Panc1 (cell line): ENCODE data around the gene CDCA7. TPM values are rescaled to one million over a fixed set of nuclear protein-coding genes. Genes with fewer than 3 reads are reported as not detected.

Experiments
- ATAC-seq: fragments of 200-7000 bp; cut with Tn5 transposase; 2 replicates; pipeline ENCODE4 v1.9.1; 2020; ENCODE audit warnings: mild to moderate bottlenecking, moderate library complexity
- BruUV-seq: library from RNA; stranded (reverse); fragments of 400-500 nt; replicated peaks from 2 replicates; lab custom pipeline; 2021; lab: Mats Ljungman, UMichigan
- CTCF ChIA-PET: fragments of 300-600 bp; sonication (Branson Sonifier 250); formaldehyde crosslinking; loops from one replicate; lab custom pipeline; 2022; ENCODE audit warnings: antibody characterized with exemption; lab: Charles Lee
- POLR2A ChIA-PET: fragments of 300-600 bp; sonication (Branson Sonifier 250); formaldehyde crosslinking; loops from one replicate; lab custom pipeline; 2022; ENCODE audit warnings: antibody characterized with exemption; lab: Charles Lee
- DNase-seq: peaks from one replicate; pipeline ENCODE4 v3.0.0-alpha.2; 2010; ENCODE audit warnings: low read depth, low spot score
- H3K27ac ChIP-seq: 2 replicates; pipeline ENCODE4 v1.5.1; 2011; ENCODE audit warnings: mild to moderate bottlenecking, low read length, inconsistent platforms
- H3K27me3 ChIP-seq: fragments of 200-500 bp; sonication (Bioruptor generic); 2 replicates; pipeline ENCODE4 v1.6.0; 2014; ENCODE audit warnings: low read length, inconsistent platforms; ENCODE audit not compliant: control insufficient read depth, insufficient read depth
- H3K36me3 ChIP-seq: fragments of 200-500 bp; sonication (Bioruptor generic); 2 replicates; pipeline ENCODE4 v1.5.1; 2014; ENCODE audit warnings: inconsistent platforms, mild to moderate bottlenecking, low read length, moderate library complexity; ENCODE audit not compliant: control insufficient read depth, insufficient read depth
- H3K4me1 ChIP-seq: 2 replicates; pipeline ENCODE4 v1.5.1; 2011; ENCODE audit warnings: inconsistent platforms, mild to moderate bottlenecking, low read length, moderate library complexity; ENCODE audit not compliant: control insufficient read depth, insufficient read depth
- H3K4me3 ChIP-seq, 2 experiments: 2 replicates each; pipeline ENCODE4 v1.5.1; 2011 to 2012; ENCODE audit warnings: low read depth in 2 of 2, low read length in 2 of 2, mild to moderate bottlenecking in 2 of 2, inconsistent platforms in 1 of 2, moderate library complexity in 1 of 2
- H3K9me3 ChIP-seq: fragments of 200-500 bp; sonication (Bioruptor generic); 2 replicates; pipeline ENCODE4 v1.5.1; 2014; ENCODE audit warnings: low read depth, mild to moderate bottlenecking, inconsistent platforms, low read length, moderate library complexity; ENCODE audit not compliant: control insufficient read depth, insufficient read depth
- CTCF ChIP-seq: fragments of 450-650 bp; IDR thresholded peaks from 2 replicates; pipeline ENCODE4 v1.5.1; 2017; ENCODE audit warnings: mild to moderate bottlenecking
- POLR2AphosphoS5 ChIP-seq: IDR thresholded peaks from 2 replicates; pipeline ENCODE4 v1.6.1; 2012; ENCODE audit warnings: mild to moderate bottlenecking, low read depth, low read length, moderate library complexity
- REST ChIP-seq, 2 experiments: IDR thresholded peaks; 2 replicates each; pipeline ENCODE4 v1.6.1; 2011 to 2012; ENCODE audit warnings: low read depth in 2 of 2, control low read depth in 1 of 2, low read length in 1 of 2, mild to moderate bottlenecking in 1 of 2, moderate library complexity in 1 of 2; ENCODE audit not compliant: insufficient read depth in 1 of 2
- SIN3A ChIP-seq: IDR thresholded peaks from 2 replicates; pipeline ENCODE4 v1.6.1; 2012; ENCODE audit warnings: low read depth, mild to moderate bottlenecking, low read length, moderate library complexity, borderline replicate concordance; ENCODE audit not compliant: insufficient read depth
- TCF7L2 ChIP-seq: IDR thresholded peaks from 2 replicates; pipeline ENCODE4 v1.6.1; 2011; ENCODE audit warnings: mild to moderate bottlenecking, low read depth, low read length, inconsistent platforms
- in situ Hi-C: cut with HindIII; loops from 2 replicates; pipeline ENCODE4 v1.10.0; 2016; ENCODE audit warnings: low sequenced_read_pairs, low pct_unique_long_range_greater_than_20kb
- intact Hi-C: fragments of 100-400 bp; cut with micrococcal nuclease; formaldehyde crosslinking; loops from one replicate; pipeline ENCODE4 v1.10.0; 2022; ENCODE audit not compliant: unreplicated experiment
- total RNA-seq: library from RNA; stranded (reverse); gene quantifications from one replicate; pipeline ENCODE4 v1.2.1, GENCODE V29; 2021; ENCODE audit not compliant: unreplicated experiment

CDCA7 gene
- total RNA-seq, 1 experiment from 2014 or later: 60.5 TPM

GRCh38 chr2:173323371-173323770 is 31.3 kb upstream of the CDCA7 start:
- Histone ChIP-seq H3K27me3 (no peaks in the 10 kb centered on the region), H3K4me3 (no peak overlapping the region), H3K27ac (no peak overlapping the region), H3K9me3 (peaks cover 3% of the 10 kb centered on the region; the same call in 1 of the 2 replicates), H3K4me1 (no peaks in the 10 kb centered on the region), H3K36me3 (no peaks in the 10 kb centered on the region)
- DNase-seq: no peak
- CTCF ChIA-PET: no interaction called here
- TF ChIP-seq CTCF: no peak
- TF ChIP-seq TCF7L2: no peak
- no peak for TF ChIP-seq SIN3A
- no peak for TF ChIP-seq POLR2AphosphoS5
- no peak for TF ChIP-seq REST (IDR thresholded peaks at IDR 0.05; ENCODE audit: insufficient read depth in 1 of 2, low read depth in 2 of 2, low read length in 1 of 2)
- POLR2A ChIA-PET: no interaction called here
- in situ Hi-C loops (no loop called here), intact Hi-C loops (no loop called here)
- no peak for ATAC-seq
- no TSS peak for BruUV-seq

GRCh38 chr2:173326806-173327205 is 27.9 kb upstream of the CDCA7 start:
- DNase-seq (no peak), ATAC-seq (no peak)
- Histone ChIP-seq H3K4me3 (no peak overlapping the region), H3K27ac (no peak overlapping the region), H3K4me1 (no peaks in the 10 kb centered on the region), H3K27me3 (no peaks in the 10 kb centered on the region), H3K36me3 (no peaks in the 10 kb centered on the region), H3K9me3 (peaks cover 13% of the 10 kb centered on the region)
- ChIA-PET POLR2A (interaction anchor here (0.6 kb wide), 1 partner anchor 31 kb away, joined by 8 read pairs; no protein-coding TSS in a partner anchor), CTCF (no interaction called here)
- TF ChIP-seq REST (IDR thresholded peaks at IDR 0.05; ENCODE audit: insufficient read depth in 1 of 2, low read depth in 2 of 2, low read length in 1 of 2): no peak
- no peak for TF ChIP-seq CTCF
- no peak for TF ChIP-seq TCF7L2
- no peak for TF ChIP-seq POLR2AphosphoS5
- no peak for TF ChIP-seq SIN3A
- in situ Hi-C loops: no loop called here
- intact Hi-C loops: no loop called here
- no TSS peak for BruUV-seq
